NT2/D1 (cell line): ENCODE measurements around the gene ITGB1BP2.
"Not testable (repeated sequence)": the region's sequence is repeated elsewhere in the genome, so short reads cannot be mapped to it uniquely, and the experiment has no call there.

Experiments used
- DNase-seq: peaks from one replicate; pipeline ENCODE4 v3.0.0-alpha.2; 2011; ENCODE audit warnings: low read depth, low spot score
- H3K27me3 ChIP-seq: 2 replicates; pipeline ENCODE4 v1.6.0; 2011; ENCODE audit warnings: mild to moderate bottlenecking; ENCODE audit not compliant: insufficient read length, insufficient read depth
- H3K36me3 ChIP-seq: 2 replicates; pipeline ENCODE4 v1.6.1; 2011; ENCODE audit warnings: mild to moderate bottlenecking, low read length, mixed read lengths; ENCODE audit not compliant: insufficient read depth, insufficient read length
- H3K4me1 ChIP-seq: 2 replicates; pipeline ENCODE4 v1.5.1; 2011; ENCODE audit not compliant: insufficient read depth, insufficient read length
- H3K4me3 ChIP-seq: 2 replicates; pipeline ENCODE4 v1.5.1; 2011; ENCODE audit warnings: low read depth; ENCODE audit not compliant: insufficient read length
- H3K9ac ChIP-seq: 2 replicates; pipeline ENCODE4 v1.6.0; 2011; ENCODE audit warnings: low read depth; ENCODE audit not compliant: insufficient read length
- H3K9me3 ChIP-seq: 2 replicates; pipeline ENCODE4 v1.5.1; 2011; ENCODE audit warnings: mild to moderate bottlenecking, low read length; ENCODE audit not compliant: insufficient read depth
- SUZ12 ChIP-seq: IDR thresholded peaks from 2 replicates; pipeline ENCODE4 v1.6.1; 2011; ENCODE audit not compliant: insufficient read length, insufficient read depth; ENCODE audit errors: extremely low read depth
- YY1 ChIP-seq: IDR thresholded peaks from 2 replicates; pipeline ENCODE4 v1.6.1; 2011; ENCODE audit not compliant: insufficient read length, insufficient read depth
- ZNF274 ChIP-seq: IDR thresholded peaks from 2 replicates; pipeline ENCODE4 v1.6.1; 2011; ENCODE audit warnings: mild to moderate bottlenecking, low read depth, low read length

ITGB1BP2 gene

DNA sequence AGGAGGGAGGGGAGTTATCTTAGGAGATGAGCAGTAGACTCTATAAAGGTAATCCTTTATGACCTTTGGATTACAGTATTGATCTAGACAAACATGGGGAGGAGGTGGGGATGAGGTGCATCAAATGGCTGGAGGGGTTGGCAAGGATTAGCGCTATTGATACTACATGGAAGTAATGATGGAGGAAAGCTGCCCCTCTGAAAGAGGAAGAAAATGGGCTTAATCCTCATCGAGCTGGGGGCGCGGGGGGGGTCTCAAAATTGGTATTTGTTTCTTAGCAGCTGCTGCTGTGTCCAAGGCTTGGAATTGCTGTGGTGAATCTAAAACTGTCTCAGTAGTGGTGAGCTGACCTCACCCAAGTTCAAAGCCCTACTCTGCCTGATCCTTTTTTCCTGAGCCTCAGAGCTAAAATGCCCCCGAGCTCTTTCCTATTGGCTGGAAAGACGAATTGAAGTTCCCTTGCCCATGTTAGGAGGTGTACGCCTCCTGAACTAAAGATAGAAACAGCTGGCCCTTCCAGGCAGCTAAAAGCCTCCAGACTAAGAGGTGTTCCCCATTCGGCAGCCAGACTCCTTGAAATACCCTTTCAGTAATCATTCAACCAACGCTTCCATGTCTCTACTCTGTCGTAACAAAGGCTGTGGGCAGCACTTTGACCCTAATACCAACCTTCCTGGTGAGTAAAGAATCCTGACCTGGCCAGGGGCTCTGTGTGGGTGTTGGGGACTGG, at the start of gene ITGB1BP2:
Gene ITGB1BP2 (plus strand): TSS at position 556 of the 730 bp plus-strand sequence. CDS start 57 bp downstream, at position 613.
- no peak for TF ChIP-seq SUZ12
- no peak for TF ChIP-seq ZNF274
- TF ChIP-seq YY1: no peak
- Histone ChIP-seq H3K9ac (no peak within 1 kb of the TSS), H3K36me3 (peaks cover 84% of the 10 kb centered on the region), H3K9me3 (no peaks in the 10 kb centered on the region), H3K4me1 (peaks cover 2% of the 10 kb centered on the region), H3K27me3 (no peaks in the 10 kb centered on the region), H3K4me3 (no peak within 1 kb of the TSS)
- peak; percentile 6 for DNase-seq

DNA sequence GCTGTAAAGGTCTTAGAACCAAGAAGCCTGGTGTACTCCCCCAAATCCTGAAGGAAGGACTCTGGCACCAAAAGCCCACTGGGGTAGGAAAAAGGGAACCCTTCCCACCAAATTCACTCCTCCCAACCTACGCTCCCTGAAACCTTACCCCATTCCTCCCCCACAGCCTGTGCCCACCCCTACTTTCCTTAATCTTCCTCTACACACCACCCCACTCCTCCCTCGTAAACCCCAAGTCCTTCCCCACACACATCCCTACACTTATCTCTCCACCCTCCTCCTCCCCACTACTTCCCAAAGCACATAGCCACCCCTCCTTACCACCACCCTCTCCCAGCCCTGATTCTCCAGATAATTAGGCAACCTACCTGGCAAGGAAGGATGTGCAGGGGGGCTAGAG, 49.3 kb upstream of the ITGB1BP2 start:
- Histone ChIP-seq H3K4me1 (peaks cover 8% of the 10 kb centered on the region), H3K4me3 (peak overlapping the region; percentile 45), H3K27me3 (no peaks in the 10 kb centered on the region), H3K9me3 (no peaks in the 10 kb centered on the region), H3K36me3 (peaks cover 56% of the 10 kb centered on the region), H3K9ac (peak overlapping the region; percentile 21)
- DNase-seq: no peak
- TF ChIP-seq YY1: no peak
- no peak for TF ChIP-seq SUZ12
- no peak for TF ChIP-seq ZNF274

DNA sequence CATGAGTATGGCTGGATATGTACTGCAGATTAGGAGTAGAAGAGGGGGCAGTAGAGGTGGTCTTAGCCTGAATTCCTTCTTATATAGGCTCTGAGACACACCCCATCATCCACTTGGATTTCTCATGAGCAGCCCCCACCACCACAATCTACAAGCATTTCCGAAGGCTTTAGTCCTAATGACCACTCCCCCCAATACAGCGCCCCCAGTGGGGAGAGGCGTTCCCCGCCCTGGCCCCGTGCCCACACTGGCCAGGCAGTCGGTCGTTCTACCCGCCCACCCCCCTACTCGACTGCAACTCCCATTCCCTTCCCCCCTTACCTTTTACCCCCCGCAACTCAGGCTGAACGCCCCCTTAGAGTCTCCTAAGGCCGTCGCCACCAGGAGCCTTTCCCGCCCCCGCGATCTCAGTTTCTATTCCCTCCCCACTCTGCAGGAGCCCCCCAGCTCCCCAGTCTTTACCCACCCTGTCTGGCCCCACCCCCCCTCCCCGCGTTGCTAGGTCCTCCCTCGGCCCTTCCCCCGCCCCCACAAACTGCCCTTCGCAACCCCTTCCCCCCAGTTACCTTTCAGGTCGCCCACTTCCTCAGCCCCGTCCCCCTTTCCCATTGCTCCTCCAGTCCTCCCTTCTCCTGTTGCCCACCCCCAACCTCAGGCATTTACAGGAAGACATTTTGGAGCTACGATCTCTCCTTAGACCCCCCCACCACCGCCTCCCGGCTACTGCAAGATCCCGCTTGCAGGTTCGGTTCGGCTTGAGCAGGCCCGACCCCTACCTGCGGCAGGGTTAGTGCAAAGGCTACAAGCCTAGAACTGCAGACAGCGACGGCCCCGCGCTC, 48.1 kb upstream of the ITGB1BP2 start:
- Histone ChIP-seq H3K36me3 (peaks cover 43% of the 10 kb centered on the region), H3K4me1 (peaks cover 8% of the 10 kb centered on the region), H3K9me3 (no peaks in the 10 kb centered on the region), H3K4me3 (peak overlapping the region; percentile 91), H3K9ac (peak overlapping the region; percentile 93), H3K27me3 (no peaks in the 10 kb centered on the region)
- TF ChIP-seq YY1 (no peak), SUZ12 (no peak), ZNF274 (no peak)
- DNase-seq: no peak

DNA sequence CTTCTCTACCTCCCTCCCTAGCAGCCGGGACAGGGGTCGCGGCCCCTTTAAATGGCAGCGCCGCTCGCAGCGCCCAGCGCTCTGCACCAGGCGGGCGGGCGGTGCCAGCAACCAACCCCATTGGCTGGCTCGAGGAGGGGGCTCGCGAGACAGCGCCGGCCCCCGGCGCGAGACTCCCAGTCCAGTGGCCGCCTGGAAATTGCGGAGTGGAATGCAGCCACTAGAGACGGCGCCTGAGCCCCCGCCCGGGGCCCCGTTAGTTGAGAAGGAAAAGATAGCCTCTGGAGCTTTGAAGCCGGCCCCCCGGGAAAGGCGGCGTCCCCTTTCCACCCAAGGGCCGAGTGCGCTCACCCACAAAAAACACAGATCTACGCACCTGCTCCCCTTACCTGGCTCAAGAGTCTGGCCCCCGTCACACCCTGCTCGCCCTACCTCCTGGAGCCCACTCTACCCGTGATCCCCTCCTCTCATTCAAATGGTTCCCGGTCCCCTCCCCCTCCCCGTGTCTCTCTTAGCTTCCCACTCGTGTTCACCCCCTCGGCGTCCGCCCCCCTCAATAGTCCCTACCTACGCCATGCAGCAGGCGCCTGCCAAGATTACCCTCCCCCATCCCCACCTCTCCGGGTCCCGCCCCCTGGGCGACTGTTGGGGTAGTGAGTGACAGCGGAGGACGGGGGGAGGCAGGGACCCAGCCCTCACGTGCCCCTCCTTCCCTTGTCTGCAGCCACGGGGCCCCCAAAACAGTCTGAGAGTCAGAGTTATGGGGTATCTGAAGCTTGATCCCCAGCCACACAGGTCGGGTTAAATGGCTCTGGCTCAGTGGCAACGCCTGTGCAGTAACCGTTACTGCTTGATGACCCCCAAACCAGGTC, 47.2 kb upstream of the ITGB1BP2 start, which contains the start of gene ZMYM3:
Gene ZMYM3 (minus strand): TSS at position 49 of the 872 bp plus-strand sequence. CDS start 885 bp downstream, outside the sequence.
- peak; percentile 81 for DNase-seq
- TF ChIP-seq ZNF274 (no peak), SUZ12 (no peak), YY1 (no peak)
- Histone ChIP-seq H3K36me3 (peaks cover 35% of the 10 kb centered on the region), H3K4me3 (peak within 1 kb of the TSS; percentile 91), H3K9me3 (no peaks in the 10 kb centered on the region), H3K4me1 (peaks cover 8% of the 10 kb centered on the region), H3K9ac (peak within 1 kb of the TSS; percentile 93), H3K27me3 (no peaks in the 10 kb centered on the region)

DNA sequence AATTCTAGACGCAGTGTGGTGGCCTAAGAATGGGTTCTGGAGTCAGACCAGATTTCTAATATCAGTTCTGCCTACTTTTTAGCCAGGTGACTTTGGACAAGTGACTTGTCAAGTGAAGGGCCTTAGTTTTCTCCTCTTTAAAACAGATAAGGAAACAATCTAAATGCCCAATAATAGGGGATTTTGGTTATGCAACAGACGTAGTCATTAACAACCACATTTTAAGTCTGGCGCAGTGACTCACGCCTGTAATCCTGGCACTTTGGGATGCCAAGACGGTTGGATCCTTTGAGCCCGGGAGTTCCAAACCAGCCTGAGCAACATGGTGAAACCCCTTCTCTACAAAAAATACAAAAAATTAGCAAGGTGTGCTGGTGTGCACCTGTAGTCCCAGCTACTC, 45.5 kb upstream of the ITGB1BP2 start:
- H3K27me3 ChIP-seq: no peaks in the 10 kb centered on the region
- DNase-seq: no peak
- H3K4me3 ChIP-seq: no peak overlapping the region
- no peak overlapping the region for H3K9ac ChIP-seq
- H3K36me3 ChIP-seq: peaks cover 17% of the 10 kb centered on the region
- no peaks in the 10 kb centered on the region for H3K9me3 ChIP-seq
- TF ChIP-seq SUZ12: no peak
- TF ChIP-seq ZNF274: no peak
- no peak for TF ChIP-seq YY1
- H3K4me1 ChIP-seq: peaks cover 2% of the 10 kb centered on the region

DNA sequence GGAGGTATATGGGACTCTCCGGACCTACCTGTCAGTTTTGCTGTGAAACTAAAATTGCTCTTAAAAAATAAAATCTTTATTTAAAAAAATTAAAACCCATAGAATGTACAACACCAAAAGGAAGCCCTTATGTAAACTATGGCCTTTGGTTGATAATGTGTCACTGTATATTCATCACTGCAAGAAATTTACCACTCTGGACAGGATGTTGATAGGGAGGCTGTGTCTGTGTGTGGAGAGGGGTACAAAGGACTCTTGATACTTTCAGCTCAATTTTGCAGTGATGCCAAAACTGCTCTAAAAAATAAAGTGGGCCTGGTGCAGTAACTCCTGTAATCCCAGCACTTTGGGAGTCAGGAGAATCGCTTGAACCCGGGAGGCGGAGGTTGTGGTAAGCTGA, 44.7 kb upstream of the ITGB1BP2 start:
- peaks cover 11% of the 10 kb centered on the region for H3K36me3 ChIP-seq
- no peak for DNase-seq
- no peaks in the 10 kb centered on the region for H3K9me3 ChIP-seq
- H3K4me3 ChIP-seq: no peak overlapping the region
- TF ChIP-seq SUZ12 (no peak), ZNF274 (no peak), YY1 (no peak)
- H3K4me1 ChIP-seq: peaks cover under 1% of the 10 kb centered on the region
- H3K9ac ChIP-seq: no peak overlapping the region
- no peaks in the 10 kb centered on the region for H3K27me3 ChIP-seq

DNA sequence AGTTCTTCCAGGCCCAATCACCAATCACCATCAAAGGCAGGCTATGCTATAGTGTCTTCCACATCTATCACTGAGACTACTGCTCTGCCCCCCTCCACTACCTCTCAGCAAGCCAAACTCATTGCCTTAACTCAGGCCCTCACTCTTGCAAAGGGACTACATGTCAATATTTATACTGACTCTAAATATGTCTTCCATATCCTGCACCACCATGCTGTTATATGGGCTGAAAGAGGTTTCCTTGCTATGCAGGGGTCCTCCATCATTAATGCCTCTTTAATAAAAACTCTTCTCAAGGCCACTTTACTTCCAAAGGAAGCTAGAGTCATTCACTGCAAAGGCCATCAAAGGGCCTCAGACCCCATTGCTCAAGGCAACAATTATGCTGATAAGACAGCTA, 32.9 kb upstream of the ITGB1BP2 start:
- H3K27me3 ChIP-seq, DNase-seq, H3K4me1 ChIP-seq, H3K4me3 ChIP-seq, H3K36me3 ChIP-seq, H3K9ac ChIP-seq: not testable (repeated sequence)
- peaks cover 22% of the 10 kb centered on the region; the same call in 1 of the 2 replicates for H3K9me3 ChIP-seq
